SH-SY5Y (cell line): Measurements from ENCODE around the gene JAGN1.

Experiments used
- GATA2 ChIP-seq: IDR thresholded peaks from 2 replicates; pipeline ENCODE4 v1.6.1; 2011; ENCODE audit warnings: mild to moderate bottlenecking, low read depth, low read length
- GATA3 ChIP-seq: IDR thresholded peaks from 2 replicates; pipeline ENCODE4 v1.6.1; 2011; ENCODE audit warnings: low read depth, mild to moderate bottlenecking, low read length, moderate library complexity

- TF ChIP-seq GATA2 (no peak), GATA3 (no peak)
These were observed 9.0 kb upstream of the JAGN1 start for GRCh38 chr3:9881441-9881840.
